ENCODE data around the gene C10orf90.

GRCh38 chr10:126384269-126384873 lies 286.1 kb downstream of the C10orf90 start:
- TF ChIP-seq CTCF (IDR thresholded peaks at IDR 0.05; ENCODE audit: control extremely low read depth in 1 of 3, insufficient read depth in 1 of 3, low read depth in 1 of 3, low read length in 3 of 3): no peak
- no peak for TF ChIP-seq POLR2AphosphoS5 (IDR thresholded peaks at IDR 0.05; ENCODE audit: low read depth, low read length)
- no peak for TF ChIP-seq POU5F1 (IDR thresholded peaks at IDR 0.05; ENCODE audit: low read depth, low read length)

All from H1 (cell line).